Measurements from ENCODE around the gene CD99.
"Not testable (repeated sequence)": the region's sequence is repeated elsewhere in the genome, so short reads cannot be mapped to it uniquely, and the experiment has no call there.

Gene CD99

DNA sequence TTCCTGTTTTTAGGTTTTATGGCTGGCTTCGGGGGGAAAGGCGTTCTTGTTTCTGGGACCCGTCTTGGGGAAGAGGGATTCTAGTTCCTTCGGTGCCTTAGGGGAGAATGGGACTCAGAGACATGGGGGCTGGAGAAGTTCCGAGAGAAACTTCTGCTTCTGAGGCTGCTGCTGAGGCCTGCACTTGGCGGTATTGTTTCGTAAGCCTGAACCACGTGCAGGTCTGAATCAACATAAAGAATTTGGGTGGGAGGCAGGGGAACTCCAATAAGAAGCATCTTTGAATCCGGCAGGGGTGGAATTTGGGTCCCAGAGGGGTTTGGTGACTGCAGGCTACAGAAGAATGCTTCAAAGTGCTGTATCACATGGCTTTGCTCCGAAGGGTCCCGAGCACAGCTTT lies 75.8 kb downstream of the CD99 start:
- no peaks in the 10 kb centered on the region for H3K27me3 ChIP-seq (ENCODE audit: control insufficient read depth, insufficient read depth, low read length, poor library complexity, severe bottlenecking)
- H3K9me3 ChIP-seq (ENCODE audit: control insufficient read depth, low read length), result no peaks in the 10 kb centered on the region
- no peaks in the 10 kb centered on the region for H3K36me3 ChIP-seq (ENCODE audit: control insufficient read depth, insufficient read depth, low read length)
- 89 to 90% methylated on average over 11 of the region's 11 CpGs for WGBS, 2 experiments
- H3K4me1 ChIP-seq (ENCODE audit: control insufficient read depth, insufficient read depth, low read length), result peaks cover 7% of the 10 kb centered on the region
- no peak overlapping the region for H3K4me3 ChIP-seq (ENCODE audit: insufficient read depth, low read depth, low read length)
- no peak overlapping the region for H3K27ac ChIP-seq (ENCODE audit: insufficient read depth, low read depth, low read length, poor library complexity, severe bottlenecking)

DNA sequence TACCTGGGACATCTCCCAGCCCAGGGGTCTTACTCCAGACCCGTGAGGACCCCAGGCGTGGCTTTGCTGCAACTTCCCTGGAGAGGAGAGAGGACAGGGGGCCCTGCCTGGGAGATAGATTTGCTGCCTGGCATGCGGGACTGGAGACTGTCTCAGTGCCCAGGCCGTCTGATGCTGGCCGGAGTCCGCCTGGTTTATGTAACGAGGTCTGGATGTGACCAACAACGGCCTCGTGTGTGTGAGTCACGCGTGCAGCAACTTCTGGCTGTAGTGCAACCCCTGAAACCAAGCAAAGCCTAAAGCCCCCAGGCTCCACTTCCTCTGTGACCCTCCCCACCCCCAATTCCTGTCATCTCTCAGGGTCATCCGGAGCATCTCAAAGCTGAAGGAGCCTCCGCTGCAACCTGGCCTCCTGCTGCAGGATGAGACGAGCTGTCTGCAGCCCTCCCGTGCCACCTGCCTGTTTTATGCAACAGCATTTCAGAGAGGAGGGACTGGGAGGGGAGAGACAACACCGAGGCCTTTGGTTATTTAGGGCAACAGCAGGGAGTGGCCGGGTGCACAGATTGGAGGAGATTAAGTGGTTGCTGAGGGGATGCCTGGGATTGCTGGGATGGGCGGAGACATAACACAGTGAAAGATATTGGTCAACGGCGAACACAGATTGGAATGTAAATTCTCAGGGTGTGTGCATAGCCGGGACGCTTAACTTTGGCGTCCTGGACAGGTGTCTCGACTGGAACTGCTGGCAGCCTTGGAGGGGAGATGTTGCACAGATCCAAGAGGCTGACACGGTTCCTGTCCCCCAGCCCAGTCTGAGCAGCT lies 76.7 kb downstream of the CD99 start:
- Histone ChIP-seq H3K9me3 (ENCODE audit: control insufficient read depth, low read length) (no peaks in the 10 kb centered on the region), H3K4me3 (ENCODE audit: insufficient read depth, low read depth, low read length) (no peak overlapping the region), H3K27ac (ENCODE audit: insufficient read depth, low read depth, low read length, poor library complexity, severe bottlenecking) (no peak overlapping the region), H3K27me3 (ENCODE audit: control insufficient read depth, insufficient read depth, low read length, poor library complexity, severe bottlenecking) (no peaks in the 10 kb centered on the region), H3K36me3 (ENCODE audit: control insufficient read depth, insufficient read depth, low read length) (no peaks in the 10 kb centered on the region), H3K4me1 (ENCODE audit: control insufficient read depth, insufficient read depth, low read length) (peaks cover 7% of the 10 kb centered on the region)
- WGBS, 2 experiments, result 80 to 82% methylated on average over 23 to 25 of the region's 25 CpGs

DNA sequence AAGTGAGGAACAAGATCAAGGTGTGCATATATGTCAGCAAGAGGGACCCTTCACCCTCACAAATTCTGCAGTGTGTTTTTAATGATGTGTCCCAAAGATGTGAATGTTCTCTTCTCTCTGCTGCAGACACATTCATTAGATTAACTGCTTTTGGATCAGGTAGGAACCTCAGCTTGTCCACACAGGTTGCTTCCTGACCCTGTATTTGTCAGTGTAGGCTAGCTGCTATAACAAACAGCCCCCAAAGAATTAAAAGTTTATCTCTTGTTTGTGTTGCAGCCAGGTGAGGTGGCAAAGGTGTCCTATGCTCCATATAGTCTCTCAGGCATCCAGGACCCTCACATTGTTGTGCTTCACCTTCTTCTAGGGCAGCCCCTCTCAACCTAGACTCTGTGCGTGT lies 78.5 kb downstream of the CD99 start:
- H3K4me3 ChIP-seq (ENCODE audit: insufficient read depth, low read depth, low read length), result no peak overlapping the region
- no peaks in the 10 kb centered on the region for H3K27me3 ChIP-seq (ENCODE audit: control insufficient read depth, insufficient read depth, low read length, poor library complexity, severe bottlenecking)
- H3K4me1 ChIP-seq (ENCODE audit: control insufficient read depth, insufficient read depth, low read length), result peaks cover 7% of the 10 kb centered on the region
- no peaks in the 10 kb centered on the region for H3K36me3 ChIP-seq (ENCODE audit: control insufficient read depth, insufficient read depth, low read length)
- H3K27ac ChIP-seq (ENCODE audit: insufficient read depth, low read depth, low read length, poor library complexity, severe bottlenecking), result no peak overlapping the region
- WGBS, 2 experiments, result 100% methylated on average over 1 of the region's 1 CpG; no CpG with 5 or more reads in 1 of the 2 experiments
- H3K9me3 ChIP-seq (ENCODE audit: control insufficient read depth, low read length), result no peaks in the 10 kb centered on the region

DNA sequence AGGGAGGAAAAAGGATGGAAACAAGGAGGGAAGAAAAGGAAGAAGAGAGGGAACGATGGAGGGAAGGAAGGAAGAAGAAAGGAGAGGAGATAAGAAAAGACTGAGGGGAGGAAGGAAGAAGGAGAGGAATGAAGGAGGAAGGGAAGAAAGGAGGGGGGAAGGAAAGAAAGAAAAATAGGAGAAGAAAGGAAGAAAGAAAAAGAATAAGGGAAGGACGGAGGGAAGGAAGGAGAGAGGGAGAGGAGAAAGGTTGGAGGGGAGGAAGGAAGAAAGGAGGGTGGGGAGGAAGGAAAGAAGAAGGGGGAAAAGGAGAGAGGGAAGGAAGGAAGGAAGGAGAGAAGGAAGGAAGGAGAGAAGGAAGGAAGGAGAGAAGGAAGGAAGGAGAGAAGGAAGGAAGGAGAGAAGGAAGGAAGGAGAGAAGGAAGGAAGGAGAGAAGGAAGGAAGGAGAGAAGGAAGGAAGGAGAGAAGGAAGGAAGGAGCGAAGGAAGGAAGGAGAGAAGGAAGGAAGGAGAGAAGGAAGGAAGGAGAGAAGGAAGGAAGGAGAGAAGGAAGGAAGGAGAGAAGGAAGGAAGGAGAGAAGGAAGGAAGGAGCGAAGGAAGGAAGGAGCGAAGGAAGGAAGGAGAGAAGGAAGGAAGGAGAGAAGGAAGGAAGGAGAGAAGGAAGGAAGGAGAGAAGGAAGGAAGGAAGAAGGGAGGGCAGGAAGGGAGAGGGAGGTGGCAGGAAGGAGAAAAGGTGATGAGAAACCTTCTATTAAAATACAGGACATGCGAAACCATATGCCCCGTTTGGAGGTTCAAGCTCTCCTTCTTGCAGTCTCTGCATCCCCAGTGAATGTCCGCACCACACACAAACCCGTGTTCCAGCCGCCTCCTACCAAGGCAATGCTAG lies 82.3 kb downstream of the CD99 start:
- H3K4me3 ChIP-seq (ENCODE audit: insufficient read depth, low read depth, low read length); H3K27me3 ChIP-seq (ENCODE audit: control insufficient read depth, insufficient read depth, low read length, poor library complexity, severe bottlenecking); H3K4me1 ChIP-seq (ENCODE audit: control insufficient read depth, insufficient read depth, low read length); H3K36me3 ChIP-seq (ENCODE audit: control insufficient read depth, insufficient read depth, low read length); H3K9me3 ChIP-seq (ENCODE audit: control insufficient read depth, low read length); H3K27ac ChIP-seq (ENCODE audit: insufficient read depth, low read depth, low read length, poor library complexity, severe bottlenecking): not testable (repeated sequence)
- WGBS, 2 experiments, result 91 to 93% methylated on average over 8 to 9 of the region's 10 CpGs

DNA sequence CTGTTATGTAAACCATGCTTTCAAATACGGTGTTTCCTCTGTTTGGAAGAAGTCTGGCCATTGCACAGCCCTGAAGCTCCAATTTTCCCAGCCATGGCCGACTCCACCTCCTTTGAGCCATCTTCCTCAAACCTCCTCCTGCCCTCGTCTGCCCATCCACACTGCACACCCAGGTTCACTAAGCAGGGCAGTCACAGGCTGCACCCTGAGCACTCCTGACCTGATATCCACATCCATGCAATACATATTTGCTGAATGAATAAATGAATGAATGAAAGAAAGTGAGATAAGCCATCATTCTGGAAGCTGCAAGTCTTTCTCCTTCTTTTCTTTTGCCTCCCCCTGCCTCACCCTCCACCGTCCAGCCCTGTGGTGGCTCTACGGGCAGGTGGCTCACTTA lies 83.0 kb downstream of the CD99 start:
- Histone ChIP-seq H3K27me3 (ENCODE audit: control insufficient read depth, insufficient read depth, low read length, poor library complexity, severe bottlenecking) (no peaks in the 10 kb centered on the region), H3K9me3 (ENCODE audit: control insufficient read depth, low read length) (no peaks in the 10 kb centered on the region), H3K4me1 (ENCODE audit: control insufficient read depth, insufficient read depth, low read length) (no peaks in the 10 kb centered on the region), H3K4me3 (ENCODE audit: insufficient read depth, low read depth, low read length) (no peak overlapping the region), H3K27ac (ENCODE audit: insufficient read depth, low read depth, low read length, poor library complexity, severe bottlenecking) (no peak overlapping the region), H3K36me3 (ENCODE audit: control insufficient read depth, insufficient read depth, low read length) (no peaks in the 10 kb centered on the region)
- 89 to 92% methylated on average over 5 of the region's 5 CpGs for WGBS, 2 experiments

DNA sequence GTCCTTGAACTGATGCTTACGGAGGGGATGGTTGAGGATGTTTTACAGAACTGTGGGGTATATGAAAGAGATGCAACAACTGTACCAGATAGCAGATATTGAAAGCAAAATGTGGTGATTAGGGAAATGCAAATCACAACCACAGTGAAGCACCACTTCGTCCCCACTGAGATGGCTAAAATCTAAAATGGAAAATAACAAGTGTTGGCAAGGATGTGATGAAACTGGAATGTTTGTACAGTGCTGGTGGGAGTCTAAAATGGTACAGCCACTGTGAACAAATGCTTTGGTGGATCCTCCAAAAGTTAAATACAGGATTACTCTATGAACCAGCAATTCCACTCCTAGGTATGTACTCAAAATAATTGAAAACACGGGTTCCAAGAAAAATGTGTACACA lies 83.7 kb downstream of the CD99 start:
- no peaks in the 10 kb centered on the region for H3K27me3 ChIP-seq (ENCODE audit: control insufficient read depth, insufficient read depth, low read length, poor library complexity, severe bottlenecking)
- no peaks in the 10 kb centered on the region for H3K4me1 ChIP-seq (ENCODE audit: control insufficient read depth, insufficient read depth, low read length)
- 92 to 96% methylated on average over 2 to 3 of the region's 3 CpGs for WGBS, 2 experiments
- H3K36me3 ChIP-seq (ENCODE audit: control insufficient read depth, insufficient read depth, low read length), result no peaks in the 10 kb centered on the region
- H3K9me3 ChIP-seq (ENCODE audit: control insufficient read depth, low read length), result no peaks in the 10 kb centered on the region
- no peak overlapping the region for H3K4me3 ChIP-seq (ENCODE audit: insufficient read depth, low read depth, low read length)
- H3K27ac ChIP-seq (ENCODE audit: insufficient read depth, low read depth, low read length, poor library complexity, severe bottlenecking), result no peak overlapping the region

DNA sequence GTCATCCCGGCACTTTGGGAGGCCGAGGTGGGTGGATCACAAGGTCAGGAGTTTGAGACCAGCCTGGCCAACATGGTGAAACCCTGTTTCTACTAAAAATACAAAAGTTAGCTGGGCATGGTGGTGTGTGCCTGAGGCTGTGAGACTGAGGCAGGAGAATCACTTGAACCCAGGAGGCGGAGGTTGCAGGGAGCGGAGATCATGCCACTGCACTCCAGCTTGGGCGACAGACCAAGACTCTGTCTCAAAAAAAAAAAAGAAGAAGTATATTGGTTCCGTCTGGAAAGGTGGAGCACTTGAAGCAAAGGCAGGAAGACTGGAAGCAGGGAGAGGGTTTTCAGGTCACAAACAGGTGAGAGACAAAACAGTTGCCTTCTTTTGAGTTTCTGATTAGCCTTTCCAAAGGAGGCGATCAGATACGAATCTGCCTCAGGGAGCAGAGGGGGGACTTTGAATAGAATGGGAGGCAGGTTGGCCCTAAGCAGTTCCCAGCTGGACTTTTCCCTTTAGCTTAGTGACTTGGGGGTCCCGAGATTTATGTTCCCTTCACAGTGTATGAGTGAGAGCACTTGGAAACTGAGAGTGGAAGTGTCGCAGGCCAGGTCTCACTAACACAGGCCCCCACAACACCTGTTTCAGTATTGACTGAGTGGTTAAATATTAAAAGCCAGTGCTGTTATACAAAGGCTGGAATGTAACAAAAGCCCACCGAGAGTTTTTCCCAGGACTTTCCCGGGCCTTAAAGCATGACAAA lies 89.6 kb downstream of the CD99 start:
- WGBS, 2 experiments, result 53% methylated on average over 11 to 12 of the region's 12 CpGs
- not testable (repeated sequence) for H3K4me1 ChIP-seq (ENCODE audit: control insufficient read depth, insufficient read depth, low read length); H3K4me3 ChIP-seq (ENCODE audit: insufficient read depth, low read depth, low read length); H3K36me3 ChIP-seq (ENCODE audit: control insufficient read depth, insufficient read depth, low read length); H3K9me3 ChIP-seq (ENCODE audit: control insufficient read depth, low read length); H3K27me3 ChIP-seq (ENCODE audit: control insufficient read depth, insufficient read depth, low read length, poor library complexity, severe bottlenecking); H3K27ac ChIP-seq (ENCODE audit: insufficient read depth, low read depth, low read length, poor library complexity, severe bottlenecking)

DNA sequence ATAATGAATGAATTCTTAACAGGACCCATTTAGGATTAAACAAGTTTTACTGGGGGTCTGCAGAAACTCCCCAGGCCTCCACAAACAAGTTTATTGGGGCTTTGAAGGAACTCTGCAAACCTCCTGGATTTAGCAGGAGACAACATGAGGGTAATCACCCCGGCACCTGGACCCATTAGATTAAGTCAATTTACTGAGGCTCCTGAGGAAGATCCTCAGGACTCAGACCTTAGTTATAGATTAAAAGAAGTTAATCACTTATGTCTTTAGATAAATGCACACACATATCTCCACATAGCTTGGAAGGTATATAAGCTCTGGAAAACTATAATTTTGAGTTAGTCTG lies 90.1 kb downstream of the CD99 start:
- 67 to 71% methylated on average over 1 of the region's 1 CpG for WGBS, 2 experiments

DNA sequence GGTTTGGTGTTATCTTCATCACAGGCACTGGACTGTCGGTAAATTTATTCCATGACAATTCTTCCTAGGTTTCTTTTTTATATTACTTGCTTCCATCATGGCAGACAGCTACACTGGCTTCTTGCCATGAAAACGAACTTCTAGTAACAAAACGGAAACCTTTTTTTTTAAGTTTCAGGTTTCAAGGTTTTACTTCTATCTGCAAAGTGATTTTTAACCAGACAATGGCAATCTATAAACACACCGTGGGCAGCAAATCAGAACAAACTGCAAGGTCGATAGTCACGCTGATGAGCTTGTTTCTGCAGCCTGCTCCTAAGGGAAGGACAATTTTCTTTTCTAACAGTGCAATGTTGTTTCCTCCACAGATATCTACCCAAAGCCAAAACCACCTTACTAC lies 90.6 kb downstream of the CD99 start:
- no peak overlapping the region for H3K27ac ChIP-seq (ENCODE audit: insufficient read depth, low read depth, low read length, poor library complexity, severe bottlenecking)
- H3K9me3 ChIP-seq (ENCODE audit: control insufficient read depth, low read length), result no peaks in the 10 kb centered on the region
- H3K4me1 ChIP-seq (ENCODE audit: control insufficient read depth, insufficient read depth, low read length), result peaks cover 8% of the 10 kb centered on the region
- no peaks in the 10 kb centered on the region for H3K27me3 ChIP-seq (ENCODE audit: control insufficient read depth, insufficient read depth, low read length, poor library complexity, severe bottlenecking)
- H3K36me3 ChIP-seq (ENCODE audit: control insufficient read depth, insufficient read depth, low read length), result no peaks in the 10 kb centered on the region
- no peak overlapping the region for H3K4me3 ChIP-seq (ENCODE audit: insufficient read depth, low read depth, low read length)
- 79 to 81% methylated on average over 6 of the region's 6 CpGs for WGBS, 2 experiments

More for the DNA sequence above, 90.1 kb downstream of the CD99 start:
- no peak overlapping the region for H3K27ac ChIP-seq (ENCODE audit: insufficient read depth, low read depth, low read length, poor library complexity, severe bottlenecking)
- H3K9me3 ChIP-seq (ENCODE audit: control insufficient read depth, low read length), result no peaks in the 10 kb centered on the region
- peaks cover 8% of the 10 kb centered on the region for H3K4me1 ChIP-seq (ENCODE audit: control insufficient read depth, insufficient read depth, low read length)
- H3K4me3 ChIP-seq (ENCODE audit: insufficient read depth, low read depth, low read length), result no peak overlapping the region
- H3K27me3 ChIP-seq (ENCODE audit: control insufficient read depth, insufficient read depth, low read length, poor library complexity, severe bottlenecking), result no peaks in the 10 kb centered on the region
- no peaks in the 10 kb centered on the region for H3K36me3 ChIP-seq (ENCODE audit: control insufficient read depth, insufficient read depth, low read length)

DNA sequence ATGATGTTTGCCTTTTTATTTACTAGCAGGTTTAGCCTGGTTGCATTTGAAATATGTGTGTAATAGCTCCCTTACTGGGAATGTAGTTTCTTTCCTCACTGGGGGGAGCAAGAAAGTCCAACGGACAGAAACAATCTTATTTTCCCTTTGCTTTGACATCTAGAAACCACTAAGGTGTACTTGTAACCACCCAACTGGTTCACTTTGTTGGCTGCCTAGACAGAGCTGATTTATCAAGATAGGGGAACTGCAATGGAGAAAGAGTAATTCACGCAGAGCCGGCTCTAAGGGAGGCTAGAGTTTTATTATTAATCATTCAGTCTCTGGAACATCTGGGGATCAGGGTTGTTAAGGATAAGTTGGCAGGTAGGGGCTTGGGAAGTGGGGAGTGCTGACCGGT lies 91.1 kb downstream of the CD99 start:
- Histone ChIP-seq H3K27me3 (ENCODE audit: control insufficient read depth, insufficient read depth, low read length, poor library complexity, severe bottlenecking) (no peaks in the 10 kb centered on the region), H3K4me3 (ENCODE audit: insufficient read depth, low read depth, low read length) (no peak overlapping the region), H3K9me3 (ENCODE audit: control insufficient read depth, low read length) (no peaks in the 10 kb centered on the region), H3K4me1 (ENCODE audit: control insufficient read depth, insufficient read depth, low read length) (peaks cover 8% of the 10 kb centered on the region), H3K27ac (ENCODE audit: insufficient read depth, low read depth, low read length, poor library complexity, severe bottlenecking) (no peak overlapping the region), H3K36me3 (ENCODE audit: control insufficient read depth, insufficient read depth, low read length) (no peaks in the 10 kb centered on the region)
- 57% methylated on average over 4 of the region's 4 CpGs for WGBS, 2 experiments
